Hepatocyte (in vitro differentiated cells): ENCODE measurements around the gene LRRC63. TPM values are rescaled to one million over a fixed set of nuclear protein-coding genes. Genes with fewer than 3 reads are reported as not detected.

Source experiments
- DNase-seq: peaks from one replicate; pipeline ENCODE4 v3.0.0-alpha.2; 2016; ENCODE audit warnings: low spot score
- H2AFZ ChIP-seq: fragments of 200-600 bp; sonication (generic); 2 replicates; pipeline ENCODE4 v1.6.0; 2016; ENCODE audit warnings: antibody characterized with exemption, mild to moderate bottlenecking
- H3K27ac ChIP-seq: fragments of 200-600 bp; sonication (generic); 2 replicates; pipeline ENCODE4 v1.5.1; 2016; ENCODE audit warnings: mild to moderate bottlenecking
- H3K27me3 ChIP-seq: fragments of 200-600 bp; sonication (generic); 2 replicates; pipeline ENCODE4 v1.6.1; 2016
- H3K36me3 ChIP-seq: fragments of 200-600 bp; sonication (generic); replicated peaks from 2 replicates; pipeline ENCODE4 v1.5.1; 2016; ENCODE audit warnings: low read depth; ENCODE audit not compliant: insufficient read depth
- H3K4me1 ChIP-seq: fragments of 200-600 bp; sonication (generic); 2 replicates; pipeline ENCODE4 v1.5.1; 2016; ENCODE audit warnings: mild to moderate bottlenecking, moderate library complexity; ENCODE audit not compliant: insufficient read depth
- H3K4me2 ChIP-seq: fragments of 200-600 bp; sonication (generic); 2 replicates; pipeline ENCODE4 v1.6.0; 2016
- H3K4me3 ChIP-seq: fragments of 200-600 bp; sonication (generic); 2 replicates; pipeline ENCODE4 v1.5.1; 2016; ENCODE audit warnings: mild to moderate bottlenecking
- H3K79me2 ChIP-seq: fragments of 200-600 bp; sonication (generic); 2 replicates; pipeline ENCODE4 v1.6.0; 2017; ENCODE audit warnings: mild to moderate bottlenecking
- H3K9me2 ChIP-seq: fragments of 200-600 bp; sonication (generic); replicated peaks from 2 replicates; pipeline ENCODE4 v1.6.0; 2017; ENCODE audit warnings: mild to moderate bottlenecking; ENCODE audit not compliant: insufficient read depth
- H3K9me3 ChIP-seq: fragments of 200-600 bp; sonication (generic); 2 replicates; pipeline ENCODE4 v1.5.1; 2016; ENCODE audit warnings: low read depth, mild to moderate bottlenecking
- H4K20me1 ChIP-seq: fragments of 200-600 bp; sonication (generic); 2 replicates; pipeline ENCODE4 v1.6.0; 2016; ENCODE audit warnings: mild to moderate bottlenecking; ENCODE audit not compliant: insufficient read depth, poor library complexity, severe bottlenecking
- CTCF ChIP-seq: fragments of 200-600 bp; sonication (generic); IDR thresholded peaks from 2 replicates; pipeline ENCODE4 v1.5.1; 2016; ENCODE audit warnings: antibody characterized with exemption, mild to moderate bottlenecking; ENCODE audit not compliant: poor library complexity
- EZH2 ChIP-seq: fragments of 200-600 bp; sonication (generic); IDR thresholded peaks from 2 replicates; pipeline ENCODE4 v1.6.1; 2016; ENCODE audit warnings: antibody characterized with exemption, mild to moderate bottlenecking, borderline replicate concordance
- EZH2phosphoT487 ChIP-seq: fragments of 200-600 bp; sonication (generic); IDR thresholded peaks from one replicate; pipeline ENCODE4 v1.6.1; 2018; ENCODE audit warnings: antibody characterized with exemption, mild to moderate bottlenecking, low read depth, moderate library complexity; ENCODE audit not compliant: unreplicated experiment, severe bottlenecking
- WGBS: methylation state at CpG from one replicate; pipeline ENCODE4 v1.1.6; 2016; ENCODE audit warnings: low lambda C conversion rate; ENCODE audit errors: missing lambda C conversion rate; 5-methylcytosine and 5-hydroxymethylcytosine counted together
- polyA plus RNA-seq: library from polyadenylated mRNA; unstranded; fragments of >200 nt; fragmentation: Nextera tagmentation; extraction: Ambion mirVana; gene quantifications from 2 replicates; pipeline ENCODE4 v1.2.1, GENCODE V29; 2016
- total RNA-seq: library from RNA; depleted of rRNA; stranded (reverse); fragments of >200 nt; gene quantifications from 2 replicates; pipeline ENCODE4 v1.2.3, GENCODE V29; 2014

LRRC63 gene
- total and polyA plus RNA-seq, 2 experiments from 2014 or later, result not detected

- no peak for TF ChIP-seq CTCF
- TF ChIP-seq EZH2, result no peak
- TF ChIP-seq EZH2phosphoT487, result no peak
- no peak overlapping the region for H3K27ac ChIP-seq
These were observed 40.5 kb upstream of the LRRC63 start for GRCh38 chr13:46171217-46171616.

GRCh38 chr13:46171739-46172138 lies 40.0 kb upstream of the LRRC63 start:
- peaks cover 4% of the 10 kb centered on the region for H3K4me1 ChIP-seq
- no peaks in the 10 kb centered on the region for H3K36me3 ChIP-seq
- no peak overlapping the region for H3K4me3 ChIP-seq
- no peak overlapping the region for H3K4me2 ChIP-seq
- no peak for DNase-seq
- WGBS, result 97% methylated on average over 7 of the region's 7 CpGs
- H3K9me3 ChIP-seq, result no peaks in the 10 kb centered on the region
- H3K79me2 ChIP-seq, result no peaks in the 10 kb centered on the region
- TF ChIP-seq EZH2, result no peak
- TF ChIP-seq CTCF, result no peak
- TF ChIP-seq EZH2phosphoT487, result no peak
- H2AFZ ChIP-seq, result no peak overlapping the region
- no peak overlapping the region for H3K27ac ChIP-seq
- no peaks in the 10 kb centered on the region for H3K27me3 ChIP-seq
- H4K20me1 ChIP-seq, result no peaks in the 10 kb centered on the region
- no peaks in the 10 kb centered on the region for H3K9me2 ChIP-seq

More at GRCh38 chr13:46171217-46171616, 40.5 kb upstream of the LRRC63 start:
- peaks cover 4% of the 10 kb centered on the region for H3K4me1 ChIP-seq
- DNase-seq, result no peak
- H4K20me1 ChIP-seq, result no peaks in the 10 kb centered on the region
- 82% methylated on average over 4 of the region's 4 CpGs for WGBS
- no peak overlapping the region for H3K4me2 ChIP-seq
- no peaks in the 10 kb centered on the region for H3K36me3 ChIP-seq
- no peaks in the 10 kb centered on the region for H3K79me2 ChIP-seq
- H3K9me2 ChIP-seq, result no peaks in the 10 kb centered on the region
- H3K4me3 ChIP-seq, result no peak overlapping the region
- H3K9me3 ChIP-seq, result no peaks in the 10 kb centered on the region
- H3K27me3 ChIP-seq, result no peaks in the 10 kb centered on the region
- no peak overlapping the region for H2AFZ ChIP-seq

- Histone ChIP-seq H3K36me3 (no peaks in the 10 kb centered on the region), H3K9me2 (no peaks in the 10 kb centered on the region), H3K79me2 (no peaks in the 10 kb centered on the region), H3K4me2 (no peak overlapping the region), H3K9me3 (no peaks in the 10 kb centered on the region), H4K20me1 (no peaks in the 10 kb centered on the region), H2AFZ (no peak overlapping the region), H3K27me3 (no peaks in the 10 kb centered on the region), H3K27ac (no peak overlapping the region), H3K4me1 (peaks cover 4% of the 10 kb centered on the region), H3K4me3 (no peak overlapping the region)
- no peak for DNase-seq
- WGBS, result 85% methylated on average over 6 of the region's 6 CpGs
- TF ChIP-seq EZH2phosphoT487 (no peak), CTCF (no peak), EZH2 (no peak)
These were observed 39.2 kb upstream of the LRRC63 start for GRCh38 chr13:46172531-46172991.

GRCh38 chr13:46173656-46174055 lies 38.1 kb upstream of the LRRC63 start:
- H2AFZ ChIP-seq, result no peak overlapping the region
- H3K36me3 ChIP-seq, result no peaks in the 10 kb centered on the region
- no peaks in the 10 kb centered on the region for H3K79me2 ChIP-seq
- H3K27me3 ChIP-seq, result no peaks in the 10 kb centered on the region
- no peaks in the 10 kb centered on the region for H3K9me2 ChIP-seq
- 98% methylated on average over 2 of the region's 2 CpGs for WGBS
- no peak for TF ChIP-seq CTCF
- TF ChIP-seq EZH2phosphoT487, result no peak
- TF ChIP-seq EZH2, result no peak
- H3K4me3 ChIP-seq, result no peak overlapping the region
- H3K9me3 ChIP-seq, result no peaks in the 10 kb centered on the region
- no peak overlapping the region for H3K27ac ChIP-seq
- no peaks in the 10 kb centered on the region for H4K20me1 ChIP-seq
- DNase-seq, result no peak
- no peak overlapping the region for H3K4me2 ChIP-seq
- H3K4me1 ChIP-seq, result peaks cover 2% of the 10 kb centered on the region
